HepG2 (cell line): ENCODE results near the gene CAMTA1. TPM values are rescaled to one million over a fixed set of nuclear protein-coding genes. Genes with fewer than 3 reads are reported as not detected.

ENCODE experiments used
- ARID3A ChIP-seq: IDR thresholded peaks from 2 replicates; pipeline ENCODE4 v1.6.1; 2012; ENCODE audit warnings: low read depth, low read length, improper control_type of control experiment
- DNMT3B ChIP-seq: conservative IDR thresholded peaks from 2 replicates; pipeline ENCODE4 v1.6.1; 2016; ENCODE audit warnings: missing biosample characterization, control low read depth
- ERF ChIP-seq: IDR thresholded peaks from 2 replicates; pipeline ENCODE4 v1.6.1; 2018; ENCODE audit warnings: missing biosample characterization, missing genetic modification reagents
- GABPB1 ChIP-seq: IDR thresholded peaks from 2 replicates; pipeline ENCODE4 v1.6.1; 2016; ENCODE audit warnings: mild to moderate bottlenecking, missing genetic modification reagents, moderate library complexity, missing compliant biosample characterization
- GPN1 ChIP-seq: sonication (generic); formaldehyde crosslinking; IDR thresholded peaks from 2 replicates; pipeline ENCODE4 v1.5.1; 2020; ENCODE audit warnings: missing genetic modification reagents, borderline replicate concordance
- HDAC1 ChIP-seq: sonication (generic); formaldehyde crosslinking; IDR thresholded peaks from 2 replicates; pipeline ENCODE4 v1.5.1; 2020; ENCODE audit warnings: mild to moderate bottlenecking, missing genetic modification reagents
- KLF11 ChIP-seq: IDR thresholded peaks from 2 replicates; pipeline ENCODE4 v1.6.1; 2016; ENCODE audit warnings: missing compliant biosample characterization
- KMT2B ChIP-seq: IDR thresholded peaks from 2 replicates; pipeline ENCODE4 v1.6.1; 2016; ENCODE audit warnings: missing genetic modification reagents, missing compliant biosample characterization
- PCBP1 ChIP-seq: fragments of 200-400 bp; formaldehyde crosslinking; IDR thresholded peaks from 2 replicates; pipeline ENCODE4 v1.6.1; 2017; ENCODE audit warnings: mild to moderate bottlenecking, low read depth, low read length, borderline replicate concordance
- RBFOX2 ChIP-seq: fragments of 200-400 bp; formaldehyde crosslinking; IDR thresholded peaks from 2 replicates; pipeline ENCODE4 v1.6.1; 2017; ENCODE audit warnings: low read depth, mild to moderate bottlenecking, low read length
- RFX5 ChIP-seq: IDR thresholded peaks from 2 replicates; pipeline ENCODE4 v1.6.1; 2011; ENCODE audit warnings: low read depth, low read length, improper control_type of control experiment
- STAT5B ChIP-seq: sonication (generic); formaldehyde crosslinking; IDR thresholded peaks from 2 replicates; pipeline ENCODE4 v1.4.0; 2020; ENCODE audit warnings: missing genetic modification reagents
- SUZ12 ChIP-seq: fragments of 150-350 bp; IDR thresholded peaks from 2 replicates; pipeline ENCODE4 v1.6.1; 2014; ENCODE audit warnings: low read depth, low read length
- TBX2 ChIP-seq: sonication (generic); formaldehyde crosslinking; IDR thresholded peaks from 2 replicates; pipeline ENCODE4 v1.5.0; 2020; ENCODE audit warnings: missing genetic modification reagents, mild to moderate bottlenecking, borderline replicate concordance
- TMF1 ChIP-seq: sonication (generic); formaldehyde crosslinking; IDR thresholded peaks from 2 replicates; pipeline ENCODE4 v1.8.1; 2022; ENCODE audit warnings: low read depth, missing genetic modification reagents
- ZBTB20 ChIP-seq: sonication (generic); formaldehyde crosslinking; IDR thresholded peaks from 2 replicates; pipeline ENCODE4 v1.8.1; 2023; ENCODE audit warnings: missing genetic modification reagents, low read depth, mild to moderate bottlenecking, borderline replicate concordance
- ZBTB33 ChIP-seq: sonication (generic); formaldehyde crosslinking; IDR thresholded peaks from 2 replicates; pipeline ENCODE4 v1.4.0; 2020; ENCODE audit warnings: missing genetic modification reagents
- ZBTB38 ChIP-seq: sonication (generic); formaldehyde crosslinking; IDR thresholded peaks from 2 replicates; pipeline ENCODE4 v1.5.1; 2020; ENCODE audit warnings: mild to moderate bottlenecking, missing genetic modification reagents
- ZNF274 ChIP-seq: sonication (generic); formaldehyde crosslinking; IDR thresholded peaks from 2 replicates; pipeline ENCODE4 v1.5.1; 2020; ENCODE audit warnings: mild to moderate bottlenecking, missing genetic modification reagents
- ZNF280D ChIP-seq: sonication (generic); formaldehyde crosslinking; IDR thresholded peaks from 2 replicates; pipeline ENCODE4 v1.5.1; 2020; ENCODE audit warnings: mild to moderate bottlenecking, missing genetic modification reagents
- ZNF496 ChIP-seq: sonication (generic); formaldehyde crosslinking; IDR thresholded peaks from 2 replicates; pipeline ENCODE4 v1.8.1; 2023; ENCODE audit warnings: mild to moderate bottlenecking, moderate library complexity, missing genetic modification reagents; ENCODE audit not compliant: insufficient replicate concordance
- ZNF552 ChIP-seq: sonication (generic); formaldehyde crosslinking; IDR thresholded peaks from 2 replicates; pipeline ENCODE4 v1.9.0; 2022; ENCODE audit warnings: missing genetic modification reagents, mild to moderate bottlenecking, borderline replicate concordance
- ZNF761 ChIP-seq: sonication (generic); formaldehyde crosslinking; conservative IDR thresholded peaks from 2 replicates; pipeline ENCODE4 v1.4.0; 2020; ENCODE audit warnings: mild to moderate bottlenecking, missing genetic modification reagents
- ZNF781 ChIP-seq: sonication (generic); formaldehyde crosslinking; IDR thresholded peaks from 2 replicates; pipeline ENCODE4 v1.5.1; 2020; ENCODE audit warnings: borderline replicate concordance, mild to moderate bottlenecking, missing genetic modification reagents; ENCODE audit errors: not compliant biosample characterization
- ZNF879 ChIP-seq: sonication (generic); formaldehyde crosslinking; IDR thresholded peaks from 2 replicates; pipeline ENCODE4 v1.8.1; 2023; ENCODE audit warnings: missing genetic modification reagents
- ZSCAN22 ChIP-seq: sonication (generic); formaldehyde crosslinking; IDR thresholded peaks from 2 replicates; pipeline ENCODE4 v1.4.0; 2020; ENCODE audit warnings: mild to moderate bottlenecking, missing genetic modification reagents
- polyA plus RNA-seq, 8 experiments: library from polyadenylated mRNA; depleted of rRNA in 3 of 8; stranded (reverse) in 7 of 8; unstranded in 1 of 8; fragments of >200 nt; fragmentation: Illumina TruSeq in 4 of 8; extraction: Trizol in 4 of 8; gene quantifications; 2 replicates each; pipeline versions ENCODE4 v1.2.1 to v1.2.3, GENCODE V29; 2011 to 2016; ENCODE audit warnings: low read depth in 4 of 8, missing spikeins in 1 of 8, mixed read lengths in 1 of 8; ENCODE audit not compliant: insufficient read depth in 1 of 8
- total RNA-seq, 5 experiments: library from RNA; depleted of rRNA; stranded (reverse); fragments of >200 nt; fragmentation: Illumina TruSeq; extraction: Trizol; gene quantifications; 2 replicates each; pipeline ENCODE4 v1.2.3, GENCODE V29; 2016; ENCODE audit warnings: low read depth in 1 of 5

The CAMTA1 gene
- total and polyA plus RNA-seq, 2 of the 13 experiments (the other 11 are each of a cell fraction or from before 2014, with no cell fraction given) = 25.0 to 36.4 TPM

- no peak for TF ChIP-seq STAT5B (CRISPR knock-in tag)
- no peak for TF ChIP-seq ZNF761 (CRISPR knock-in tag)
- 0 out of 2 replicates have a peak, but pooled peaks have one; percentile 8 for TF ChIP-seq RBFOX2
- no peak for TF ChIP-seq ZNF781 (CRISPR knock-in tag)
- TF ChIP-seq ERF (CRISPR knock-in tag) = no peak
- no peak for TF ChIP-seq TMF1
- 0 out of 2 replicates have a peak, but pooled peaks have one; percentile 17 for TF ChIP-seq ZBTB33 (CRISPR knock-in tag)
- TF ChIP-seq ZNF552 (CRISPR knock-in tag) = no peak
- no peak for TF ChIP-seq HDAC1
- no peak for TF ChIP-seq GPN1 (CRISPR knock-in tag)
- TF ChIP-seq ZNF280D (CRISPR knock-in tag) = no peak
- no peak for TF ChIP-seq ZBTB20 (CRISPR knock-in tag)
- no peak for TF ChIP-seq ZSCAN22 (CRISPR knock-in tag)
- no peak for TF ChIP-seq DNMT3B (CRISPR knock-in tag)
- no peak for TF ChIP-seq TBX2 (CRISPR knock-in tag)
- TF ChIP-seq PCBP1 = no peak
- peak; percentile 23; the same call in 1 of the 2 replicates for TF ChIP-seq GABPB1 (CRISPR knock-in tag)
- no peak for TF ChIP-seq ZNF496 (CRISPR knock-in tag)
- TF ChIP-seq ARID3A = no peak
- no peak for TF ChIP-seq ZNF879 (CRISPR knock-in tag)
- TF ChIP-seq SUZ12 = no peak
- TF ChIP-seq KLF11 (CRISPR knock-in tag) = no peak
- no peak for TF ChIP-seq RFX5
- peak; percentile 46; the same call in 1 of the 2 replicates for TF ChIP-seq ZBTB38
- TF ChIP-seq KMT2B = no peak
- TF ChIP-seq ZNF274 = no peak
These were observed 999.3 kb downstream of the CAMTA1 start (continued) for GRCh38 chr1:7784492-7785071.
